H1 (cell line): ENCODE measurements around the gene CD164L2. TPM values are rescaled to one million over a fixed set of nuclear protein-coding genes. Genes with fewer than 3 reads are reported as not detected.

Source experiments
- CTCF ChIA-PET: fragments of 300-600 bp; sonication (Branson Sonifier 250); formaldehyde crosslinking; loops from one replicate; lab custom pipeline; 2021; ENCODE audit not compliant: partially characterized antibody; lab: Charles Lee
- POLR2A ChIA-PET: fragments of 300-600 bp; sonication (Branson Sonifier 250); formaldehyde crosslinking; loops from one replicate; lab custom pipeline; 2021; ENCODE audit warnings: inconsistent platforms; ENCODE audit not compliant: partially characterized antibody; lab: Charles Lee
- DNase-seq, 2 experiments: peaks; one replicate each; pipeline versions ENCODE4 v3.0.0 to v3.0.0-alpha.2; 2010 to 2022; ENCODE audit warnings: low spot score in 2 of 2, low read depth in 1 of 2, mixed read lengths in 1 of 2
- FAIRE-seq: peaks from 2 replicates; lab custom pipeline; 2011; peaks lifted over from hg19 to GRCh38; lab: Jason Lieb, UNC
- H2AFZ ChIP-seq: 2 replicates; pipeline ENCODE4 v1.8.1; 2012; ENCODE audit warnings: low read length, inconsistent platforms
- H2AK5ac ChIP-seq: 2 replicates; pipeline ENCODE4 v1.6.1; 2013; ENCODE audit warnings: low read depth, low read length
- H2BK120ac ChIP-seq: replicated peaks from 2 replicates; pipeline ENCODE3; 2013; ENCODE audit warnings: low read depth, low read length, inconsistent platforms
- H2BK12ac ChIP-seq: 2 replicates; pipeline ENCODE4 v1.6.1; 2013; ENCODE audit warnings: low read depth, low read length
- H2BK15ac ChIP-seq: 2 replicates; pipeline ENCODE4 v1.6.1; 2013; ENCODE audit warnings: low read length
- H2BK20ac ChIP-seq: 2 replicates; pipeline ENCODE4 v1.6.1; 2013; ENCODE audit warnings: low read length
- H2BK5ac ChIP-seq: 2 replicates; pipeline ENCODE4 v1.6.1; 2013; ENCODE audit warnings: low read depth, low read length
- H3K14ac ChIP-seq: 2 replicates; pipeline ENCODE4 v1.6.1; 2013; ENCODE audit warnings: inconsistent platforms; ENCODE audit not compliant: insufficient read length
- H3K18ac ChIP-seq: 2 replicates; pipeline ENCODE4 v1.6.1; 2013; ENCODE audit warnings: low read length; ENCODE audit errors: extremely low read depth
- H3K23ac ChIP-seq: 2 replicates; pipeline ENCODE4 v1.6.1; 2013; ENCODE audit warnings: inconsistent platforms; ENCODE audit not compliant: insufficient read length
- H3K23me2 ChIP-seq: 2 replicates; pipeline ENCODE4 v1.6.1; 2013; ENCODE audit warnings: low read depth, low read length
- H3K27ac ChIP-seq: 2 replicates; pipeline ENCODE4 v1.6.1; 2011; ENCODE audit warnings: low read depth, low read length, inconsistent platforms
- H3K27me3 ChIP-seq, 4 experiments: replicated peaks in 1 of 4; 1 replicate in 1 of 4; 2 replicates in 3 of 4; pipeline versions ENCODE4 v1.6.1 to v1.8.1; 2011 to 2013; ENCODE audit warnings: low read length in 3 of 4, mild to moderate bottlenecking in 3 of 4, inconsistent platforms in 2 of 4, mixed read lengths in 2 of 4, moderate library complexity in 1 of 4; ENCODE audit not compliant: control insufficient read depth in 3 of 4, insufficient read depth in 3 of 4; ENCODE audit errors: extremely low read depth in 1 of 4
- H3K36me3 ChIP-seq, 4 experiments: 2 replicates each; pipeline versions ENCODE4 v1.6.1 to v1.8.1; 2011 to 2013; ENCODE audit warnings: mild to moderate bottlenecking in 4 of 4, low read length in 3 of 4, moderate library complexity in 2 of 4, control low read depth in 1 of 4, inconsistent platforms in 1 of 4; ENCODE audit not compliant: insufficient read depth in 4 of 4, control insufficient read depth in 2 of 4
- H3K4ac ChIP-seq: replicated peaks from 2 replicates; pipeline ENCODE3; 2013; ENCODE audit warnings: low read length, low read depth, mixed read lengths, inconsistent platforms; ENCODE audit not compliant: insufficient read length
- H3K4me1 ChIP-seq, 4 experiments: replicated peaks in 1 of 4; 1 replicate in 1 of 4; 2 replicates in 3 of 4; pipeline versions ENCODE4 v1.6.1 to v1.8.1; 2011 to 2013; ENCODE audit warnings: low read length in 3 of 4, inconsistent platforms in 2 of 4, mixed read lengths in 1 of 4; ENCODE audit not compliant: insufficient read depth in 4 of 4, control insufficient read depth in 3 of 4
- H3K4me2 ChIP-seq, 2 experiments: 2 replicates each; pipeline versions ENCODE4 v1.6.1 to v1.8.1; 2011 to 2013; ENCODE audit warnings: low read depth in 2 of 2, low read length in 2 of 2, control low read depth in 1 of 2, inconsistent platforms in 1 of 2, mild to moderate bottlenecking in 1 of 2; ENCODE audit not compliant: insufficient read depth in 1 of 2
- H3K4me3 ChIP-seq, 4 experiments: fragments of 200-600, 300-600 bp in 1 of 4; sonication (generic), shearing (Covaris generic), sonication (Bioruptor Twin) in 1 of 4; 2 replicates each; pipeline versions ENCODE4 v1.5.1 to v1.8.1; 2011 to 2016; ENCODE audit warnings: low read length in 4 of 4, low read depth in 3 of 4, control low read depth in 2 of 4, inconsistent platforms in 2 of 4, mild to moderate bottlenecking in 2 of 4, mixed read lengths in 1 of 4, moderate library complexity in 1 of 4; ENCODE audit not compliant: insufficient read depth in 2 of 4; ENCODE audit errors: extremely low read depth in 1 of 4
- H3K56ac ChIP-seq: replicated peaks from 2 replicates; pipeline ENCODE3; 2013; ENCODE audit warnings: low read depth, mild to moderate bottlenecking, mixed read lengths, low read length, inconsistent platforms; ENCODE audit not compliant: insufficient read length
- H3K79me1 ChIP-seq: 2 replicates; pipeline ENCODE4 v1.6.1; 2013; ENCODE audit warnings: low read depth, low read length, control low read depth
- H3K79me2 ChIP-seq, 2 experiments: 2 replicates each; pipeline versions ENCODE4 v1.6.1 to v1.8.1; 2012 to 2013; ENCODE audit warnings: low read length in 2 of 2, mild to moderate bottlenecking in 2 of 2, inconsistent platforms in 1 of 2; ENCODE audit not compliant: insufficient read depth in 2 of 2, control insufficient read depth in 1 of 2
- H3K9ac ChIP-seq, 4 experiments: replicated peaks in 1 of 4; 1 replicate in 1 of 4; 2 replicates in 3 of 4; pipeline versions ENCODE4 v1.6.1 to v1.8.1; 2011 to 2013; ENCODE audit warnings: low read depth in 3 of 4, low read length in 3 of 4, control low read depth in 2 of 4, mild to moderate bottlenecking in 2 of 4, moderate library complexity in 2 of 4, inconsistent platforms in 1 of 4; ENCODE audit errors: extremely low read depth in 1 of 4
- H3K9me3 ChIP-seq, 2 experiments: 2 replicates each; pipeline versions ENCODE4 v1.6.1 to v1.8.1; 2012 to 2013; ENCODE audit warnings: mild to moderate bottlenecking in 2 of 2, moderate library complexity in 2 of 2, control low read depth in 1 of 2, inconsistent platforms in 1 of 2, low read depth in 1 of 2, low read length in 1 of 2, mixed read lengths in 1 of 2; ENCODE audit not compliant: insufficient read depth in 2 of 2
- H4K20me1 ChIP-seq, 2 experiments: replicated peaks in 1 of 2; 2 replicates each; pipeline versions ENCODE3 to v1.8.1; 2011 to 2013; ENCODE audit warnings: inconsistent platforms in 2 of 2, low read length in 2 of 2, mild to moderate bottlenecking in 1 of 2; ENCODE audit not compliant: insufficient read depth in 2 of 2, control insufficient read depth in 1 of 2
- H4K5ac ChIP-seq: 2 replicates; pipeline ENCODE4 v1.6.1; 2013; ENCODE audit warnings: low read length, low read depth, mixed read lengths, inconsistent platforms; ENCODE audit not compliant: insufficient read length
- H4K8ac ChIP-seq: 2 replicates; pipeline ENCODE4 v1.8.0; 2013; ENCODE audit warnings: mild to moderate bottlenecking, moderate library complexity, low read length, inconsistent platforms; ENCODE audit not compliant: insufficient read depth; ENCODE audit errors: extremely low read depth
- H4K91ac ChIP-seq: replicated peaks from 2 replicates; pipeline ENCODE3; 2013; ENCODE audit warnings: low read length, mixed read lengths, inconsistent platforms; ENCODE audit not compliant: insufficient read length
- ASH2L ChIP-seq: fragments of 200-600, 300-600 bp; sonication (generic); IDR thresholded peaks from one replicate; pipeline ENCODE4 v1.7.1; 2017; ENCODE audit warnings: low read length
- E2F6 ChIP-seq: IDR thresholded peaks from 2 replicates; pipeline ENCODE4 v1.6.1; 2012; ENCODE audit warnings: inconsistent platforms
- EZH2 ChIP-seq: fragments of 200-600 bp; sonication (generic); IDR thresholded peaks from 2 replicates; pipeline ENCODE4 v1.7.1; 2012; ENCODE audit warnings: low read depth, mild to moderate bottlenecking, moderate library complexity, low read length, inconsistent platforms; ENCODE audit not compliant: severe bottlenecking
- FOSL1 ChIP-seq: IDR thresholded peaks from 2 replicates; pipeline ENCODE4 v1.6.1; 2011; ENCODE audit warnings: mild to moderate bottlenecking, low read depth, low read length, moderate library complexity; ENCODE audit not compliant: insufficient read depth
- GTF2F1 ChIP-seq: IDR thresholded peaks from 2 replicates; pipeline ENCODE4 v1.6.1; 2012; ENCODE audit warnings: low read depth, low read length, improper control_type of control experiment, borderline replicate concordance
- HDAC6 ChIP-seq: IDR thresholded peaks from one replicate; pipeline ENCODE4 v1.7.1; 2012; ENCODE audit warnings: low read depth, mild to moderate bottlenecking, inconsistent platforms, low read length, moderate library complexity
- KDM4A ChIP-seq: IDR thresholded peaks from one replicate; pipeline ENCODE4 v1.7.1; 2012; ENCODE audit warnings: low read depth, mild to moderate bottlenecking, moderate library complexity, low read length, inconsistent platforms; ENCODE audit not compliant: severe bottlenecking
- SIN3A ChIP-seq, 2 experiments: IDR thresholded peaks in 1 of 2; conservative IDR thresholded peaks in 1 of 2; 2 replicates each; pipeline ENCODE4 v1.6.1; 2011 to 2012; ENCODE audit warnings: low read length in 2 of 2, improper control_type of control experiment in 1 of 2, low read depth in 1 of 2, mild to moderate bottlenecking in 1 of 2
- SIRT6 ChIP-seq: IDR thresholded peaks from one replicate; pipeline ENCODE4 v1.7.1; 2012; ENCODE audit warnings: low read length, inconsistent platforms
- SRF ChIP-seq: IDR thresholded peaks from 2 replicates; pipeline ENCODE4 v1.6.1; 2011; ENCODE audit warnings: mild to moderate bottlenecking, low read depth, low read length, moderate library complexity
- TAF1 ChIP-seq: IDR thresholded peaks from 2 replicates; pipeline ENCODE4 v1.6.1; 2011; ENCODE audit warnings: mild to moderate bottlenecking, low read depth, low read length
- WGBS, 2 experiments: shearing (Covaris generic) in 1 of 2; methylation state at CpG; one replicate each; pipeline versions ENCODE4 v1.1.6 to v1.1.7; 2013 to 2015; ENCODE audit warnings: low lambda C conversion rate in 2 of 2, mixed read lengths in 2 of 2, inconsistent platforms in 1 of 2, low coverage in 1 of 2, missing lambda C conversion rate in 1 of 2; ENCODE audit not compliant: insufficient replicate concordance in 2 of 2, insufficient coverage in 1 of 2, insufficient read length in 1 of 2; ENCODE audit errors: extremely low coverage in 1 of 2, missing lambda C conversion rate in 1 of 2; 5-methylcytosine and 5-hydroxymethylcytosine counted together
- polyA plus RNA-seq, 7 experiments: library from polyadenylated mRNA; depleted of rRNA in 3 of 7; stranded (reverse) in 5 of 7; unstranded in 2 of 7; fragments of >200 nt in 5 of 7; fragments of 200-250 nt in 2 of 7; gene quantifications; 1 replicate in 5 of 7; 2 replicates in 1 of 7; 4 replicates in 1 of 7; pipeline versions ENCODE4 v1.2.1 to v1.2.3, GENCODE V29; 2011 to 2013; ENCODE audit warnings: missing spikeins in 2 of 7, mixed read lengths in 2 of 7
- total RNA-seq: library from RNA; stranded (reverse); fragmentation: NEBNext Ultra II Directional; extraction: Animal tissue kit (Norgen Biotek cat#: 25700); gene quantifications from 2 replicates; pipeline ENCODE4 v1.2.1, GENCODE V29; 2021
- TF ChIP-seq, protein P1 (sequence below): IDR thresholded peaks from 2 replicates; pipeline ENCODE4 v1.6.1; 2011; ENCODE audit warnings: low read depth, mild to moderate bottlenecking, low read length; ENCODE audit not compliant: insufficient read depth

Gene CD164L2
- total and polyA plus RNA-seq, 2 of the 8 experiments (the other 6 are each of a cell fraction or from before 2014, with no cell fraction given): 3.3 TPM

DNA sequence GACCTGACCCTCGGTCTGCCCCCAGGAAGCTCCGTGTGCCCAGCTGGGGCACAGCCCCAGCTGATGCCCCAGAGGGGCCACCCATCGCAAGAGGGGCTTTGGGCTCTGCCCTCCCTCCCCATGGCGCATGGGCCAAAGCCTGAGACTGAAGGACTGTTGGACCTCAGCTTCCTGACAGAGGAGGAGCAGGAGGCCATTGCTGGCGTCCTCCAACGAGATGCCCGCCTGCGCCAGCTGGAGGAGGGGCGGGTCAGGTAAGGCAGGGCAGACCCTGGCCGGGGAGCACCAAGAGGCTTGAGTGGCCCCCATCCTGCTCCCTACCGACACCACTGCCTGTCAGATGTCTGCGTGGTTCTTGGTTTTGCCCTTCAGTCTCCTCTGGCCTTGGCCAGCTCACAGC, 37.9 kb downstream of the CD164L2 start:
- Histone ChIP-seq H3K79me1 (no peaks in the 10 kb centered on the region), H3K79me2 (peaks cover 0 to 4% of the 10 kb centered on the region in 2 experiments; a peak in 1 of 4 replicates), H3K9me3 (no peaks in the 10 kb centered on the region), H2BK20ac (no peak overlapping the region), H3K4me1 (peaks cover 0 to 33% (median 25%) of the 10 kb centered on the region in 4 experiments; a peak in 6 of 7 replicates), H3K36me3 (0 out of 8 replicates have a peak, but pooled peaks cover 0 to 3% (median 0%) of the 10 kb centered on the region in 4 experiments), H3K4me2 (no peak overlapping the region), H2BK5ac (no peak overlapping the region), H2BK120ac (no peak overlapping the region), H3K27me3 (peaks cover 0 to 4% (median 4%) of the 10 kb centered on the region in 4 experiments; a peak in 6 of 7 replicates), H3K18ac (no peak overlapping the region), H4K8ac (peak overlapping the region; percentile 72; the same call in 1 of the 2 replicates), H2AK5ac (no peak overlapping the region), H4K5ac (no peak overlapping the region), H2AFZ (no peak overlapping the region), H2BK12ac (no peak overlapping the region), H3K9ac (no peak overlapping the region), H3K14ac (no peak overlapping the region), H3K23me2 (peaks cover 19% of the 10 kb centered on the region), H3K56ac (no peak overlapping the region), H4K20me1 (peaks cover 0 to 10% of the 10 kb centered on the region in 2 experiments), H4K91ac (no peak overlapping the region), H3K4me3 (no peak overlapping the region), H3K27ac (no peak overlapping the region), H3K4ac (no peak overlapping the region), H2BK15ac (no peak overlapping the region), H3K23ac (no peak overlapping the region)
- ChIA-PET CTCF (interaction anchor here (0.6 to 17.0 kb wide), 12 partner anchors 11 to 305 kb away, joined by 3 to 321 read pairs (median 4); no protein-coding TSS in a partner anchor), POLR2A (interaction anchor here (1.1 to 1.8 kb wide), 4 partner anchors 9 to 50 kb away, joined by 3 to 5 read pairs (median 4); no protein-coding TSS in a partner anchor)
- no peak for FAIRE-seq
- DNase-seq: no peak
- WGBS, 2 experiments: 94% methylated on average over 12 of the region's 12 CpGs; no CpG with 5 or more reads in 1 of the 2 experiments
- no peak for TF ChIP-seq TAF1
- TF ChIP-seq, protein P1, sequence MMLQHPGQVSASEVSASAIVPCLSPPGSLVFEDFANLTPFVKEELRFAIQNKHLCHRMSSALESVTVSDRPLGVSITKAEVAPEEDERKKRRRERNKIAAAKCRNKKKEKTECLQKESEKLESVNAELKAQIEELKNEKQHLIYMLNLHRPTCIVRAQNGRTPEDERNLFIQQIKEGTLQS: no peak
- no peak for TF ChIP-seq KDM4A
- TF ChIP-seq E2F6: no peak
- TF ChIP-seq HDAC6: no peak
- no peak for TF ChIP-seq FOSL1
- TF ChIP-seq GTF2F1: no peak
- TF ChIP-seq SIRT6: no peak
- TF ChIP-seq EZH2: no peak
- TF ChIP-seq SIN3A (conservative IDR thresholded peaks at IDR 0.05 in 1 of 2, IDR thresholded peaks at IDR 0.05 in 1 of 2; ENCODE audit: low read depth in 1 of 2, low read length in 2 of 2): no peak
- no peak for TF ChIP-seq SRF
- TF ChIP-seq ASH2L: no peak
